ENCODE measurements around the gene PRDX3. TPM values are rescaled to one million over a fixed set of nuclear protein-coding genes. Genes with fewer than 3 reads are reported as not detected.

PRDX3 gene
- total RNA-seq, 2 donors from 2014 or later, result 46.1 to 61.7 TPM

GRCh38 chr10:119119400-119119799 is 59.2 kb downstream of the PRDX3 start:
- Histone ChIP-seq H3K27ac (peak overlapping the region in 2 of 4 donors; percentile 61 to 67), H3K4me3 (no peak overlapping the region), H3K36me3 (replicated peaks in 1 of 2; ENCODE audit: insufficient read depth in 1 of 2, low read depth in 2 of 2) (peaks cover 0 to 3% of the 10 kb centered on the region in 2 donors), H3K9me3 (no peaks in the 10 kb centered on the region), H3K27me3 (no peaks in the 10 kb centered on the region), H3K4me1 (peaks cover 15% of the 10 kb centered on the region)
- no peak for DNase-seq
- no peak for ATAC-seq
- no peak for TF ChIP-seq POLR2A (IDR thresholded peaks at IDR 0.05)
- no peak for TF ChIP-seq CTCF (IDR thresholded peaks at IDR 0.05)
- WGBS, 2 donors, result 100% methylated on average over 1 of the region's 1 CpG
- intact Hi-C loops (cut with DNase I), result no loop called here

GRCh38 chr10:119118231-119118630 is 60.4 kb downstream of the PRDX3 start:
- Histone ChIP-seq H3K36me3 (replicated peaks in 1 of 2; ENCODE audit: insufficient read depth in 1 of 2, low read depth in 2 of 2) (peaks cover 0 to 6% of the 10 kb centered on the region in 2 donors), H3K4me1 (peaks cover 15% of the 10 kb centered on the region), H3K27ac (no peak overlapping the region), H3K4me3 (no peak overlapping the region), H3K9me3 (no peaks in the 10 kb centered on the region), H3K27me3 (no peaks in the 10 kb centered on the region)
- ATAC-seq, result no peak
- no peak for DNase-seq
- intact Hi-C loops (cut with DNase I), result no loop called here
- 91% methylated on average over 5 of the region's 5 CpGs for WGBS, 2 donors
- TF ChIP-seq CTCF (IDR thresholded peaks at IDR 0.05) (no peak), POLR2A (IDR thresholded peaks at IDR 0.05) (no peak)

Small RNAs within 50 kb of the gene (small RNA-seq; reads per million reads assigned to genes)
- gene RN7SL749P, result not detected

Other genes starting within 250 kb of the PRDX3 start
- gene NANOS1, start 149.1 kb downstream of the PRDX3 start, total RNA-seq, result 1 to 10 TPM; 4.4 to 9.9 TPM
- 100 to 1,000 TPM; 107 to 114 TPM for gene EIF3A, start 98.0 kb downstream of the PRDX3 start, total RNA-seq
- 10 to 100 TPM; 24.6 to 29.7 TPM for gene DENND10, start 74.7 kb downstream of the PRDX3 start, total RNA-seq
- 10 to 100 TPM; 20.5 to 32.0 TPM for gene SFXN4, start 13.1 kb downstream of the PRDX3 start, total RNA-seq
- 1 to 10 TPM; 3.4 to 4.9 TPM for gene GRK5, start 28.8 kb upstream of the PRDX3 start, total RNA-seq